Measurements from ENCODE around the gene ZNF829.

The ZNF829 gene

DNA sequence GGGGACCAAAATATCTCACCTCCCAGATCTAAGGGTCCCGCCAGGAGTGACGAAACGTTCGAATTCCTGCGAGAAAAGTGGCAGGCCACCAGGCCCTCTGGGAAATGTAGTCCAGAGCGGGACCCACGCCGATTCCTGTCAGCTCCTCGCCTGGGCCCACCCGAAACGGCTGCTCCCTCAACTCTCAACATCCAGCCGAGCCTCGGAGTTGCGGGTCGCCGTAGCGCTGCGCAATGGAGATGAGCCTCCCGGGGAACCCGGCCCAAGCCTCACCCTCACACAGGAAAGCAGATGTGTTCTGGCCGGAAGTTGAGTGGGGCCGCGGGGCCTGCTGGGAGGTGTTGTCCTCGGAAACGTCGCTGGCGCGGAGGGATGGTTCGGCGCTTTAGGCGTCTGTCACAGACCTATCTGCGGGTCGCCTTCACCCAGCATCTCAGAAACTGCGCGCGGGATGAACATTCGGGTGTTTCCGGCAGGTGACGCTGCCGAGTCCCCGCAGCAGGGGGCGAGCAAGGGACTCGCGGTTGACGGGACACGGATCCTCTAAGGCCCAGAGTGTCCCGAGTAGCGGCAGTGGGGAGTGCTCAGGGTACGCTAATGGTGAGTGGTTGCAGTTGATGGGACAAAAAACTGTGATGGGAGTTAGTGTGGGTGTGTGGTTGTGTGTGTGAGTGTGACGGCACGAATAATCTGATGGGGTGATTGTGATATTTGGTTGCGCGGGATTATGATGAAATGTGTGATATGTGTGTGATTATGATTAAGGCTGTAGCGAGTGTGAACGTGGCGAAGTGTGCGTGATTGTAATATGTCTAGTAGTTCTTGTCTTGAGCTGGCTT, at the start of gene ZNF829, which contains the start of gene ZNF568:
ZNF829 (minus strand) TSS at position 300 of the 839 bp plus-strand sequence. CDS start 1,124 bp downstream, outside the sequence.
ZNF568 (plus strand) TSS at position 341 of the 839 bp plus-strand sequence. CDS start 6,439 bp downstream, outside the sequence.
- DNase-seq (ENCODE audit: insufficient read length, low spot score) (peak; percentile 76), FAIRE-seq (peak; percentile 88)

DNA sequence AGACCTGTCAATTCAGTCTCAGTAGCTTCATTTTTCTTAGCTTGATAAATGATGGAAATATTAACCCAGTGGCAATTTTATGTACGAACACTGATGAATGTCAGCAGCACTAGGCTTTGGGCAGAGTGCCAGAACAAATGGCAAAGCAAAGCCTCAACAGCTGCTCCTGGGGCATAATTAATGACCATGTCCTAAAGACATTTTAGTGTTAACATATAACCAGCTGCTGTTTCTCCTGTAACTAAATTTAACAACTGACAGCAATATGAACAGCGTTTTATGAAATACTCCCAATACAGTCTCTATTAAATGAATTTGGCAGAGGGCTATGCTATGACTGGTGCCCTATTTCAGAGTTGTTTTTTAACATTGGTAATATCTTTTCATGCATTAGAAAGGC, 47.2 kb upstream of the ZNF829 start:
- FAIRE-seq, result no peak
- DNase-seq (ENCODE audit: insufficient read length, low spot score), result no peak

DNA sequence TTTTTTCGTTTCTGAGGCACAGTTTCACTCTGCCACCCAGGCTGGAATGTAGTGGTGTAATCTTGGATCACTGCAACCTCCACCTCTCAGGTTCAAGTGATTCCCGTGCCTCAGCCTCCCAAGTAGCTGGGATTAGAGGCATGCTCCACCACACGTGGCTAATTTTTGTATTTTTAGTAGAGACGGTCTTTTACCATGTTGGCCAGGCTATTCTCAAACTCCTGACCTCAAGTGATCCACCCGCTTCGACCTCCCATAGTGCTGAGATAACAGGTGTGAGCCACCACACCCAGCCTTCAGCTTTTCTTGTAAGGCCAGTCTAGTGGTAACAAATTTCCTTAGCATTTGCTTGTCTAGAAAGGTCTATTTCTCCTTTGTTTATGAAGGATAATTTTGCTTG, 46.3 kb upstream of the ZNF829 start:
- FAIRE-seq (no peak), DNase-seq (ENCODE audit: insufficient read length, low spot score) (no peak)

DNA sequence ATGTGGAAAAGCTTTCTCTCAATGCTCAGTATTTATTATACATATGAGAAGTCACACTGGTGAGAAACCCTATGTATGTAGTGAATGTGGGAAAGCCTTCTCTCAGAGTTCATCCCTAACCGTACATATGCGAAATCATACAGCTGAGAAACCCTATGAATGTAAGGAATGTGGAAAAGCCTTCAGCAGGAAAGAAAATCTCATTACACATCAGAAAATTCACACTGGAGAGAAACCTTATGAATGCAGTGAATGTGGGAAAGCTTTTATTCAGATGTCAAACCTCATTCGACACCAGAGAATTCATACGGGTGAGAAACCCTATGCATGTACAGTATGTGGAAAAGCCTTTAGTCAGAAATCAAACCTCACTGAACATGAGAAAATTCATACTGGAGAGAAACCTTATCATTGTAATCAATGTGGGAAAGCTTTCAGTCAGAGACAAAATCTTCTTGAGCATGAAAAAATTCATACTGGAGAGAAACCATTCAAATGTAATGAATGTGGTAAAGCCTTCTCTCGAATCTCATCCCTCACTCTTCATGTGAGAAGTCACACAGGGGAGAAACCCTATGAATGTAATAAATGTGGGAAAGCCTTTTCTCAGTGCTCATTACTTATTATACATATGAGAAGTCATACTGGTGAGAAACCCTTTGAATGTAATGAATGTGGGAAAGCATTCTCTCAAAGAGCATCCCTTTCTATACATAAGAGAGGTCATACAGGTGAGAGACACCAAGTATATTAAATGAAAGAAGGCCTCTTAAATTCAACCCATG, 34.4 kb upstream of the ZNF829 start:
- FAIRE-seq (no peak), DNase-seq (ENCODE audit: insufficient read length, low spot score) (no peak)

- DNase-seq (ENCODE audit: insufficient read length, low spot score) (no peak), FAIRE-seq (no peak)
Observed at GRCh38 chr19:36939153-36939552, 23.1 kb upstream of the ZNF829 start.

DNA sequence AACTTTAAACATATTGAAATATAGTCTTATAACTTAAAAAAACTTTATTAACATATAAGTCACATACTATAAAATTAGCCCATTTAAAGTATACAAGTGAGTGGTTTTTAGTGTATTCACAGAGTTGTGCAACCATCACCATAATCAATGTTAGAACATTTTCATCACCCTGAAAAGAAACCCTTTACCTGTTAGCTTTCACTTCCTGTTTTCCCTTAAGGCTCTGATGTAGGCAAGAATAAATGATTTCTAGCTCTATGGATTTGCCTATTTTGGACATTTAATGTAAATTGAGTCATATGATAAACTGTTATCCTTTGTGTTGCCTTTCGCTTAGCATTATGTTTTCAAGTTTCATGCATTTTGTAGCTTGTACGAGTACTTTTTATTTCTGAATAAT, 15.6 kb upstream of the ZNF829 start:
- DNase-seq (ENCODE audit: insufficient read length, low spot score) (no peak), FAIRE-seq (no peak)

DNA sequence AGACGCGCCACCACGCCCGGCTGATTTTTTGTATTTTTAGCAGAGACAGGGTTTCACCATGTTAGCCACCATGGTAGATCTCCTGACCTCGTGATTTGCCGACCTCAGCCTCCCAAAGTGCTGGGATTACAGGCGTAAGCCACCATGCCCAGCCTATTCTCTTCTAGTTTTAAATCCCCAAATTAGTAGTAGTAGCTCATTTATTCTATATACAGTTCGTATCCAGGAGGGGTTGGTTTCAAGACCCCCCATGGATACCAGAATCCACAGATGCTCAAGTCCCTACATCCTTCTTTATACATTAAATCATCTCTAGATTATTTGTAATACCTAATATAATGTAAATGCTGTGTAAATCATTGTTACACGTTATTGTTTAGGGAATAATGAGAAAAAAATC, 2.0 kb upstream of the ZNF829 start:
- DNase-seq (ENCODE audit: insufficient read length, low spot score) (no peak), FAIRE-seq (no peak)

GRCh38 chr19:36916991-36917390, 900 bp upstream of the ZNF829 start:
- no peak for FAIRE-seq
- no peak for DNase-seq (ENCODE audit: insufficient read length, low spot score)

GRCh38 chr19:36898422-36898821, 17.7 kb downstream of the ZNF829 start:
- no peak for DNase-seq (ENCODE audit: insufficient read length, low spot score)

GRCh38 chr19:36894849-36895383, 21.2 kb downstream of the ZNF829 start:
- no peak for DNase-seq (ENCODE audit: insufficient read length, low spot score)
- no peak for FAIRE-seq

More at GRCh38 chr19:36898422-36898821, 17.7 kb downstream of the ZNF829 start:
- FAIRE-seq, result no peak

GRCh38 chr19:36891768-36892357, 24.2 kb downstream of the ZNF829 start:
- FAIRE-seq (no peak), DNase-seq (ENCODE audit: insufficient read length, low spot score) (no peak)

- FAIRE-seq (no peak), DNase-seq (ENCODE audit: insufficient read length, low spot score) (no peak)
Observed at GRCh38 chr19:36876993-36877938, 38.8 kb downstream of the ZNF829 start.

GRCh38 chr19:36851898-36852297, 64.2 kb downstream of the ZNF829 start:
- DNase-seq (ENCODE audit: insufficient read length, low spot score) (no peak), FAIRE-seq (no peak)

DNA sequence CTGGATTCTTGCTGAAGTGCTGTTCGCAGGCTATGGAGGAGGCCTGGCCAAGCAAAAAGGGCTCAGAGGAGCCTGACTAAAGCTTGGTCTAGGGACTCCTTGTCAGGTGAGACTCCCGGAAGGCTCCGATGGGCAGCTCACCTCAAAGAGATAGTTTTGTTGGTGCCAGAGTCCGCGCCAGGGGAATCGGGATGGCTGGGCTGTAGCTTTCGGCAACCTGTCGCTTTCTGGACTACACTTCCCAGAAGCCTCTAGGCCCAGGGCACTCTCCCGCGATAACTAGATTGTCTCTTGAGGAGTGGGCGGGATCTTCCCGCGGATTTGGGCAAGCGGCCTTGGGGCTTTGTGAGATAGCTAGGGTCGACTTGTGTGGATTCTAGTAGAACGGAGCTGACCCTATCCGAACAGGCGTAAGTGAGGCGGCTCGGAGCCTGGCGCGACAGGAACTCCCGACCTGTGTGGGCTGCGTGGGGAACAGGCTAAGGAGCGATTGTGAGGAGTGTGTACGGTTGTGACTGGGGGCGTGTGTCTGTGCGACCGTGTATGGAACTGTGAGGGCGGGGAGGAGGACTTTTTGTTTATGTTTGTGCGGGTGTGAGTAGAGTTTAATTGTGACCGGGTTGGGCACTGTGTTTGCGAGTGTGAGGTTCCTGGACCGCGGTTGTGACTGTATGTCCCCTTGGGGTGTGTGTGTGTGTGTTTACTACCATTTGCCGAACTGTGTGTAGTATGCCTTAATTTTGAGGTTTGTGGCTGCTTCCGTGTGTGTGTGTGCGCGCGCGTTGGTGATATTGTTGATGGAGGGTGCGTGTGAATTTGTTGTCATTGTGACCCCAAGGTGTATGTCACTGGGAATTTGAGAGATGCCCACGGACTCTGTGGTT, 65.3 kb downstream of the ZNF829 start, which contains the start of gene ZNF345:
ZNF345 (plus strand) TSS at position 318 of the 884 bp plus-strand sequence. CDS start 25,955 bp downstream, outside the sequence.
- peak; percentile 77 for FAIRE-seq
- DNase-seq (ENCODE audit: insufficient read length, low spot score), result peak; percentile 81

GRCh38 chr19:36849701-36850558, 66.2 kb downstream of the ZNF829 start:
- FAIRE-seq, result peak; percentile 62
- peak; percentile 84 for DNase-seq (ENCODE audit: insufficient read length, low spot score)

GRCh38 chr19:36847968-36848367, 68.1 kb downstream of the ZNF829 start:
- DNase-seq (ENCODE audit: insufficient read length, low spot score), result no peak
- FAIRE-seq, result no peak

GRCh38 chr19:36838784-36839324, 77.2 kb downstream of the ZNF829 start:
- no peak for DNase-seq (ENCODE audit: insufficient read length, low spot score)
- no peak for FAIRE-seq

All from HTR-8/SVneo (cell line).